B cell (primary cell): ENCODE measurements around the gene HLA-DQA1. TPM values are rescaled to one million over a fixed set of nuclear protein-coding genes. Genes with fewer than 3 reads are reported as not detected.
A peak's percentile ranks its signal among the peaks of the same experiment; 100 is the strongest.

Experiments
- ATAC-seq: fragments of 200-7000 bp; cut with Tn5 transposase; one replicate; pipeline ENCODE4 v1.10.0; 2021; ENCODE audit warnings: low read depth, mild to moderate bottlenecking, moderate number of reproducible peaks, moderate library complexity
- CTCF ChIA-PET: fragments of 350-600 bp; sonication (Branson Sonifier 250); formaldehyde crosslinking; loops from one replicate; lab custom pipeline; 2021; ENCODE audit warnings: antibody characterized with exemption, inconsistent platforms; lab: Charles Lee
- POLR2A ChIA-PET: fragments of 350-600 bp; sonication (Branson Sonifier 250); formaldehyde crosslinking; loops from one replicate; lab custom pipeline; 2021; ENCODE audit warnings: antibody characterized with exemption; lab: Charles Lee
- DNase-seq: peaks from one replicate; pipeline ENCODE4 v3.0.0; 2013
- H2AFZ ChIP-seq: 2 replicates; pipeline ENCODE4 v1.6.1; 2012; ENCODE audit warnings: mild to moderate bottlenecking, low read depth, low read length; ENCODE audit not compliant: insufficient read depth, poor library complexity, severe bottlenecking
- H3K27ac ChIP-seq, 2 donors: 1 replicate in 1 of 2; 2 replicates in 1 of 2; pipeline ENCODE4 v1.5.1; 2012 to 2013; ENCODE audit warnings: low read length in 2 of 2, mild to moderate bottlenecking in 2 of 2, moderate library complexity in 1 of 2
- H3K27me3 ChIP-seq, 4 experiments: fragments of 200-600 bp in 1 of 4; sonication (generic) in 1 of 4; replicated peaks in 1 of 4; 1 replicate in 2 of 4; 2 replicates in 2 of 4; pipeline versions ENCODE4 v1.6.1 to v1.7.0; 2013 to 2016; ENCODE audit warnings: low read length in 3 of 4, mild to moderate bottlenecking in 2 of 4, mixed read lengths in 1 of 4, moderate library complexity in 1 of 4; ENCODE audit not compliant: insufficient read depth in 4 of 4, control insufficient read depth in 3 of 4; ENCODE audit errors: control extremely low read depth in 1 of 4
- H3K36me3 ChIP-seq, 2 experiments: replicated peaks in 1 of 2; 1 replicate in 1 of 2; 2 replicates in 1 of 2; pipeline versions ENCODE4 v1.6.1 to v1.7.1; 2013; ENCODE audit warnings: low read length in 1 of 2; ENCODE audit not compliant: insufficient read depth in 2 of 2, control insufficient read depth in 1 of 2; ENCODE audit errors: control extremely low read depth in 1 of 2, extremely low read depth in 1 of 2
- H3K4me1 ChIP-seq, 2 donors: fragments of 200-600 bp in 1 of 2; sonication (generic) in 1 of 2; 1 replicate in 1 of 2; 2 replicates in 1 of 2; pipeline versions ENCODE4 v1.5.1 to v1.6.1; 2013 to 2017; ENCODE audit warnings: low read length in 2 of 2; ENCODE audit not compliant: control insufficient read depth in 2 of 2, insufficient read depth in 2 of 2
- H3K4me2 ChIP-seq: replicated peaks from 2 replicates; pipeline ENCODE3; 2012; ENCODE audit warnings: mild to moderate bottlenecking, low read depth, low read length; ENCODE audit not compliant: poor library complexity, severe bottlenecking
- H3K4me3 ChIP-seq, 5 experiments: fragments of 200-600 bp in 1 of 5; sonication (generic) in 1 of 5; 1 replicate in 3 of 5; 2 replicates in 2 of 5; pipeline versions ENCODE4 v1.5.1 to v1.7.0; 2011 to 2016; ENCODE audit warnings: low read length in 4 of 5, mild to moderate bottlenecking in 4 of 5, low read depth in 2 of 5, control low read depth in 1 of 5, moderate library complexity in 1 of 5; ENCODE audit not compliant: insufficient read depth in 1 of 5; ENCODE audit errors: control extremely low read depth in 1 of 5, extremely low read depth in 1 of 5
- H3K79me2 ChIP-seq: fragments of 200-600 bp; sonication (generic); one replicate; pipeline ENCODE4 v1.6.0; 2016; ENCODE audit warnings: low read length; ENCODE audit not compliant: control insufficient read depth, insufficient read depth
- H3K9ac ChIP-seq: fragments of 200-600 bp; sonication (generic); 2 replicates; pipeline ENCODE4 v1.6.1; 2017; ENCODE audit warnings: mild to moderate bottlenecking, low read length, moderate library complexity
- H3K9me3 ChIP-seq, 3 donors: one replicate each; pipeline versions ENCODE4 v1.6.1 to v1.7.1; 2013; ENCODE audit warnings: low read length in 2 of 3; ENCODE audit not compliant: control insufficient read depth in 2 of 3, insufficient read depth in 1 of 3; ENCODE audit errors: control extremely low read depth in 1 of 3
- H4K20me1 ChIP-seq: 2 replicates; pipeline ENCODE4 v1.6.0; 2012; ENCODE audit warnings: mild to moderate bottlenecking, low read length; ENCODE audit not compliant: insufficient read depth, control insufficient read depth, poor library complexity, severe bottlenecking
- H3K27ac Mint-ChIP-seq: one replicate; pipeline ENCODE4 v1.8.0; 2021; ENCODE audit warnings: mixed read lengths
- H3K27me3 Mint-ChIP-seq: one replicate; pipeline ENCODE4 v1.8.0; 2021; ENCODE audit warnings: mixed read lengths
- H3K4me1 Mint-ChIP-seq: one replicate; pipeline ENCODE4 v1.8.0; 2021; ENCODE audit warnings: mixed read lengths
- H3K4me3 Mint-ChIP-seq: one replicate; pipeline ENCODE4 v1.8.0; 2021; ENCODE audit warnings: mixed read lengths
- H3K9me3 Mint-ChIP-seq: one replicate; pipeline ENCODE4 v1.8.0; 2022; ENCODE audit warnings: mixed read lengths; ENCODE audit not compliant: insufficient read depth
- CTCF ChIP-seq: fragments of 200-600 bp; IDR thresholded peaks from one replicate; pipeline ENCODE4 v1.8.0; 2022; ENCODE audit warnings: antibody characterized with exemption, mild to moderate bottlenecking
- EZH2 ChIP-seq: IDR thresholded peaks from 2 replicates; pipeline ENCODE4 v1.6.1; 2012; ENCODE audit warnings: borderline replicate concordance, low read depth, mild to moderate bottlenecking, moderate library complexity, low read length; ENCODE audit not compliant: insufficient read depth, poor library complexity, severe bottlenecking
- WGBS: methylation state at CpG from one replicate; pipeline ENCODE4 v1.1.5; 2013; ENCODE audit warnings: missing lambda C conversion rate; ENCODE audit not compliant: insufficient coverage; 5-methylcytosine and 5-hydroxymethylcytosine counted together
- intact Hi-C: fragments of 100-400 bp; cut with micrococcal nuclease; formaldehyde crosslinking; loops from one replicate; pipeline ENCODE4 v1.10.0; 2022
- polyA plus RNA-seq: library from polyadenylated mRNA; depleted of rRNA; stranded (reverse); fragments of >200 nt; gene quantifications from 2 replicates; pipeline ENCODE4 v1.2.3, GENCODE V29; 2012
- total RNA-seq, 2 donors: library from RNA; stranded (reverse); fragments of 120-200 nt in 1 of 2; gene quantifications; 1 replicate in 1 of 2; 2 replicates in 1 of 2; pipeline versions ENCODE4 v1.2.3 to v1.2.4, GENCODE V29; 2013 to 2022

Gene HLA-DQA1
- total and polyA plus RNA-seq, 2 donors (not counting 1 experiment from before 2014, with no cell fraction given): 486 to 489 TPM

- H4K20me1 ChIP-seq: peaks cover 16% of the 10 kb centered on the region
- H3K9me3 Mint-ChIP-seq: no peaks in the 10 kb centered on the region
- H3K9ac ChIP-seq: peak overlapping the region; percentile 39
- no peaks in the 10 kb centered on the region for H3K27me3 Mint-ChIP-seq
- CTCF ChIA-PET: interaction anchor here (0.6 to 1.7 kb wide), 11 partner anchors 31 to 228 kb away, joined by 3 to 9 read pairs (median 4); no protein-coding TSS in a partner anchor
- peak overlapping the region; percentile 100 for H3K27ac Mint-ChIP-seq
- POLR2A ChIA-PET: interaction anchor here (0.6 to 2.6 kb wide), 17 partner anchors 8 to 227 kb away, joined by 3 to 18 read pairs (median 4); partner anchors contain the start of gene HLA-DQA1
- H3K4me2 ChIP-seq: peak overlapping the region; percentile 61
- no peak overlapping the region for H2AFZ ChIP-seq
- peaks cover 34 to 49% of the 10 kb centered on the region in 2 donors for H3K4me1 ChIP-seq
- peaks cover 24% of the 10 kb centered on the region for H3K79me2 ChIP-seq
- DNase-seq (peak; percentile 54), ATAC-seq (peak; percentile 78)
- peak overlapping the region in 1 of 2 donors; percentile 57 for H3K27ac ChIP-seq
- no peaks in the 10 kb centered on the region for H3K9me3 ChIP-seq
- intact Hi-C loops: loop anchor here (1.0 to 10.0 kb wide), 3 partner anchors 37 to 225 kb away; partner anchors contain the start of gene HLA-DRA
- H3K4me3 ChIP-seq: peak overlapping the region in 2 of 5 experiments; percentile 2 to 20
- H3K4me1 Mint-ChIP-seq: peaks cover 66% of the 10 kb centered on the region
- 0% methylated on average over 3 of the region's 4 CpGs for WGBS
- peaks cover 0 to 33% of the 10 kb centered on the region in 2 experiments for H3K36me3 ChIP-seq
- H3K4me3 Mint-ChIP-seq: peak overlapping the region; percentile 89
- H3K27me3 ChIP-seq: no peaks in the 10 kb centered on the region
- no peak for TF ChIP-seq EZH2
- TF ChIP-seq CTCF: no peak
Observed at GRCh38 chr6:32659856-32660595, 22.8 kb downstream of the HLA-DQA1 start.
